HG03558 (cell line): Measurements from ENCODE around the gene CCL18.
"Not testable (repeated sequence)": the region's sequence is repeated elsewhere in the genome, so short reads cannot be mapped to it uniquely, and the experiment has no call there.

ENCODE experiments used
- ATAC-seq: cut with Tn5 transposase; IDR thresholded peaks from one replicate; pipeline ENCODE4 v1.9.1; 2021; ENCODE audit warnings: moderate number of reproducible peaks; ENCODE audit not compliant: unreplicated experiment; ENCODE audit errors: extremely low read depth

CCL18 gene

GRCh38 chr17:36070427-36070826 is 6.4 kb downstream of the CCL18 start:
- ATAC-seq = no peak

GRCh38 chr17:36071751-36072150 is 7.7 kb downstream of the CCL18 start:
- ATAC-seq = no peak

- ATAC-seq = no peak
Observed at GRCh38 chr17:36072431-36073121, 8.5 kb downstream of the CCL18 start.

- no peak for ATAC-seq
Observed at GRCh38 chr17:36074365-36074764, 10.3 kb downstream of the CCL18 start.

GRCh38 chr17:36081681-36082471 is 17.8 kb downstream of the CCL18 start:
- ATAC-seq = not testable (repeated sequence)

- ATAC-seq = not testable (repeated sequence)
Observed at GRCh38 chr17:36082482-36083120, 18.5 kb downstream of the CCL18 start.

GRCh38 chr17:36083691-36084090 is 19.6 kb downstream of the CCL18 start:
- not testable (repeated sequence) for ATAC-seq

- ATAC-seq = no peak
Observed at GRCh38 chr17:36085765-36086164, 21.7 kb downstream of the CCL18 start.

GRCh38 chr17:36086791-36087190 is 22.7 kb downstream of the CCL18 start:
- no peak for ATAC-seq

GRCh38 chr17:36087471-36087870 is 23.4 kb downstream of the CCL18 start:
- not testable (repeated sequence) for ATAC-seq

- ATAC-seq = not testable (repeated sequence)
Observed at GRCh38 chr17:36087897-36088572, 24.0 kb downstream of the CCL18 start.

GRCh38 chr17:36088670-36089338 is 24.7 kb downstream of the CCL18 start:
- ATAC-seq = no peak

- ATAC-seq = no peak
Observed at GRCh38 chr17:36089339-36089865, 25.3 kb downstream of the CCL18 start.

GRCh38 chr17:36089888-36090836 is 26.1 kb downstream of the CCL18 start, which contains the start of gene CCL3:
Gene CCL3 (minus strand): TSS chr17:36090143. CDS start chr17:36090058, 85 bp downstream.
- ATAC-seq = peak; percentile 66

GRCh38 chr17:36092230-36092629 is 28.2 kb downstream of the CCL18 start:
- no peak for ATAC-seq

GRCh38 chr17:36092715-36093114 is 28.6 kb downstream of the CCL18 start:
- ATAC-seq = not testable (repeated sequence)

- no peak for ATAC-seq
Observed at GRCh38 chr17:36094232-36094631, 30.2 kb downstream of the CCL18 start.

- ATAC-seq = no peak
Observed at GRCh38 chr17:36094746-36095145, 30.7 kb downstream of the CCL18 start.

- no peak for ATAC-seq
Observed at GRCh38 chr17:36095992-36096391, 31.9 kb downstream of the CCL18 start.
